Tibial nerve (tissue), 3 donors: Measurements from ENCODE around the gene APOL6.
"Not testable (repeated sequence)": the region's sequence is repeated elsewhere in the genome, so short reads cannot be mapped to it uniquely, and the experiment has no call there.

ENCODE experiments used
- POLR2A ChIP-seq, 2 donors: fragments of 450-650 bp; IDR thresholded peaks; one replicate each; pipeline ENCODE4 v1.6.1; 2017; ENCODE audit warnings: antibody characterized with exemption in 2 of 2, mild to moderate bottlenecking in 2 of 2, moderate library complexity in 2 of 2
- TF ChIP-seq, protein P1 (sequence below), 5 experiments: fragments of 200-600 bp in 3 of 5; fragments of 450-650 bp in 2 of 5; sonication (generic) in 3 of 5; IDR thresholded peaks; one replicate each; pipeline ENCODE4 v1.5.1; 2016 to 2019; ENCODE audit warnings: antibody characterized with exemption in 5 of 5, mild to moderate bottlenecking in 3 of 5, moderate library complexity in 2 of 5

DNA sequence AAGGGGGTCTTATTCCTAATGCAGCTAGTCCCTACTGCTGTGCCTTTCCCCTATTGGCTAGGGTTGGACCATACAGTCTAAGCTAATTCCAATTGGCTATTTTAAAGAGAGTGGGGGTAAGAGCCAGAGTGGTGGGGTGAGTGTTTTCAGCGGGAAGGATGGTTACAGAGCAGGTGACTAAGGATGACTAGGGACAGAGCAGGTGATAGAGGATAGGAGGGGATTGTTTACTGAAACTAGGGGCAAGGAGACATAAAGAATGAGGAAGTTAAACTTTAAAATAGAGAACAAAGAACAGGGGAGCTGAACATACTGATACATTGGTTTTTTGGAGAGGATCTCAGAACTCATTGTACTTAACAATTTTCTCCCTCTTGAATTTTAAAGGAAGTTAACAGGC lies 27.8 kb downstream of the APOL6 start:
- TF ChIP-seq, protein P1, sequence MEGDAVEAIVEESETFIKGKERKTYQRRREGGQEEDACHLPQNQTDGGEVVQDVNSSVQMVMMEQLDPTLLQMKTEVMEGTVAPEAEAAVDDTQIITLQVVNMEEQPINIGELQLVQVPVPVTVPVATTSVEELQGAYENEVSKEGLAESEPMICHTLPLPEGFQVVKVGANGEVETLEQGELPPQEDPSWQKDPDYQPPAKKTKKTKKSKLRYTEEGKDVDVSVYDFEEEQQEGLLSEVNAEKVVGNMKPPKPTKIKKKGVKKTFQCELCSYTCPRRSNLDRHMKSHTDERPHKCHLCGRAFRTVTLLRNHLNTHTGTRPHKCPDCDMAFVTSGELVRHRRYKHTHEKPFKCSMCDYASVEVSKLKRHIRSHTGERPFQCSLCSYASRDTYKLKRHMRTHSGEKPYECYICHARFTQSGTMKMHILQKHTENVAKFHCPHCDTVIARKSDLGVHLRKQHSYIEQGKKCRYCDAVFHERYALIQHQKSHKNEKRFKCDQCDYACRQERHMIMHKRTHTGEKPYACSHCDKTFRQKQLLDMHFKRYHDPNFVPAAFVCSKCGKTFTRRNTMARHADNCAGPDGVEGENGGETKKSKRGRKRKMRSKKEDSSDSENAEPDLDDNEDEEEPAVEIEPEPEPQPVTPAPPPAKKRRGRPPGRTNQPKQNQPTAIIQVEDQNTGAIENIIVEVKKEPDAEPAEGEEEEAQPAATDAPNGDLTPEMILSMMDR (IDR thresholded peaks at IDR 0.05), result not testable (repeated sequence)
- TF ChIP-seq POLR2A (IDR thresholded peaks at IDR 0.05), result not testable (repeated sequence)
